HG03039 (cell line): ENCODE data around the gene CTNNBL1.
"Not testable (repeated sequence)": the region's sequence is repeated elsewhere in the genome, so short reads cannot be mapped to it uniquely, and the experiment has no call there.

Source experiments
- ATAC-seq: cut with Tn5 transposase; IDR thresholded peaks from one replicate; pipeline ENCODE4 v1.9.1; 2021; ENCODE audit warnings: mild to moderate bottlenecking, moderate library complexity; ENCODE audit not compliant: unreplicated experiment

Gene CTNNBL1, protein sequence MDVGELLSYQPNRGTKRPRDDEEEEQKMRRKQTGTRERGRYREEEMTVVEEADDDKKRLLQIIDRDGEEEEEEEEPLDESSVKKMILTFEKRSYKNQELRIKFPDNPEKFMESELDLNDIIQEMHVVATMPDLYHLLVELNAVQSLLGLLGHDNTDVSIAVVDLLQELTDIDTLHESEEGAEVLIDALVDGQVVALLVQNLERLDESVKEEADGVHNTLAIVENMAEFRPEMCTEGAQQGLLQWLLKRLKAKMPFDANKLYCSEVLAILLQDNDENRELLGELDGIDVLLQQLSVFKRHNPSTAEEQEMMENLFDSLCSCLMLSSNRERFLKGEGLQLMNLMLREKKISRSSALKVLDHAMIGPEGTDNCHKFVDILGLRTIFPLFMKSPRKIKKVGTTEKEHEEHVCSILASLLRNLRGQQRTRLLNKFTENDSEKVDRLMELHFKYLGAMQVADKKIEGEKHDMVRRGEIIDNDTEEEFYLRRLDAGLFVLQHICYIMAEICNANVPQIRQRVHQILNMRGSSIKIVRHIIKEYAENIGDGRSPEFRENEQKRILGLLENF

GRCh38 chr20:37693635-37694626 is at the start of gene CTNNBL1:
Gene CTNNBL1 (plus strand): TSS chr20:37694030. CDS start chr20:37694123, 93 bp downstream.
- peak; percentile 80 for ATAC-seq

DNA sequence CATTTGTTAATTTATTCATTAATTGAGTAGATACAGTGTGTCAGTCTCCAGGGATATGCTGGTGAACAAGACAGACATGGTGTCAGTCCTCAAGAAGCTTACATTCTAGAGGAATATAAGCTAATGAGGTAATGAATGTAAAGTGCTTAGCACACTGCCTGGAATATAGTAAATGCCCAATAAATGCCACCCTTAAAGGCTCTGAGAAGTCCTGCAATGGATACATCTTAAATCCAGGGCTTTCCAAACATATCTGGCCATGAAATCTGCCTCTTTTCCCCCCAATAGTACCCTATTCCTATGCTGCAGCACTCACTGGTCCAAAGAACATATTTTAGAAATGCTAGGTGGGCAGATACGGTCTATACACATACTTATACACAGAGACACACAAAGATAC is 49.2 kb upstream of the CTNNBL1 start:
- no peak for ATAC-seq

- no peak for ATAC-seq
These were observed 45.9 kb upstream of the CTNNBL1 start for GRCh38 chr20:37647946-37648345.

GRCh38 chr20:37649017-37649416 is 44.8 kb upstream of the CTNNBL1 start:
- no peak for ATAC-seq

- ATAC-seq: no peak
These were observed 44.0 kb upstream of the CTNNBL1 start for GRCh38 chr20:37649676-37650370.

- ATAC-seq: no peak
These were observed 43.2 kb upstream of the CTNNBL1 start for GRCh38 chr20:37650661-37651060.

GRCh38 chr20:37651932-37652331 is 41.9 kb upstream of the CTNNBL1 start:
- ATAC-seq: no peak

- no peak for ATAC-seq
These were observed 36.9 kb upstream of the CTNNBL1 start for GRCh38 chr20:37656945-37657344.

GRCh38 chr20:37657924-37658804 is 35.7 kb upstream of the CTNNBL1 start:
- ATAC-seq: no peak

DNA sequence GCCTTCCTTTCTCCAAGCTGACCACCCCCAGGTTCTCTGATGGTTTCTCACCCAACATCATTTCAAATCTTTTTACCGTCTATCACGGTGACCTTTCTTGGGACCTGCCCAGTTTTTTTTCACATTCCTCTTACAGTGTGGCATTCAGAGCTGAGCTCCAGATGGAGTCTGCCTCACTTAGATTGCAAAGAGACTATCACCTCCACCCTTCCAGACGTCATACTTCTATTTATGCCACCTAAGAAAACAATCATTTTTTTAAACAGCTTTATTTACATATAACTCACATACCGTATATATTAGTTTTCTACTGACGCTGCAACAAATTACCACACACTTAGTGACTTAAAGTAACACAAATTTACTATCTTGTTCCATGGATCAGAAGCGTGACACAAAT is 32.3 kb upstream of the CTNNBL1 start:
- ATAC-seq: no peak

GRCh38 chr20:37662308-37662707 is 31.5 kb upstream of the CTNNBL1 start:
- no peak for ATAC-seq

DNA sequence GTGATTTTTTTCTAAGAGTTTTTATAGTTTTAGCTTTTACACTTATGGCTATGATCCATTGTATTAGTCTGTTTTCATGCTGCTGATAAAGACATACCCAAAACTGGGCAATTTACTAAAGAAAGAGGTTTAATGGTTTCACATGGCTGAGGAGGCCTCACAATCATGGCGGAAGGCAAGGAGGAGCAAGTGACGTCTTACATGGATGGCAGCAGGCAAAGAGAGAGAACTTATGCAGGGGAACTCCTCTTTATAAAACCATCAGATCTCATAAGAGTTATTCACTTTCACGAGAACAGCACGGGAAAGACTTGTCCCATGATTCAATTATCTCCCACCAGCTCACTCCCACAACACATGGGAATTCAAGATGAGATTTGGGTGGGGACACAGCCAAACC is 29.2 kb upstream of the CTNNBL1 start:
- not testable (repeated sequence) for ATAC-seq

DNA sequence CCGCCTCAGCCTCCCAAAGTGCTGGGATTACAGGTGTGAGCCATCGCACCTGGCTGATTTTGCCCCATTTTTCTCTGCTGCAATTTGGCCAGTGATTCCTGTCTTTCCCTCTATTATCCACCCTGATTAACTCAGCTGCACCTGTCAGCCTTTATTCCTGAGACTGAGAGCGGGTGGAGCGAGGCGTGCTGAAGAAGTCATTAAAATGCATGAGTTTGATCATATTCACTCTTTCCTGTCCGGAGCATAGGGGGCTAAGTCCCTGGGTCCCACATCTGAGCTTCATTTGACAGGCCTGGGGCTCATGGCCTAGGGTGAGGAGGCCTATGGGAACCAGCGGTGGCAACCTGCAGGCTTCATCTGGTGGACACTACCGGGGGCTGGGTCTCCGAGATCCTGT is 25.7 kb upstream of the CTNNBL1 start:
- no peak for ATAC-seq

GRCh38 chr20:37669062-37669772 is 24.6 kb upstream of the CTNNBL1 start:
- ATAC-seq: no peak

DNA sequence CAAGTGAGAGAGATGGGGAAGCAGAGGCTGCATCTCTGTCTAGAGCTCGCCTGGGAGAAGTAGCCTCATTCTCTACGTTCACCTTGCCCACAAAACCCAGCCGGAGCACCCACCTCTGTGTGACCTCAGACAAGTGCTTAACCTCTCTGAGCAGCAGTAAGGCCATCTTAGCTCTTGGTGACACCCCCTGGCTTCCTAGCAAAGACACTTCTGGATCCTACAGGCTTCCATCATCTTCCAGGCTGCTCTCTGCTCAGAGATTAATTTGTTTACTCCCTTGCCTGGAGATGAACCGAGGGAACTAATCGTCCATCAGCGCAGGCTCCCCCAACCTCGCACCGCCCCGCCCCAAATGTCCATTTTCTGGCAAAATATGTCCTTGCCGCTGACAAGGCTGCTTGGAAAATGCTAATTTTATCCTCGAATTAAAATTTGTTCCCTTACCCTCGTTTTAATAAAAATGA is 24.0 kb upstream of the CTNNBL1 start:
- no peak for ATAC-seq

GRCh38 chr20:37670351-37670791 is 23.5 kb upstream of the CTNNBL1 start:
- ATAC-seq: no peak

GRCh38 chr20:37672143-37672542 is 21.7 kb upstream of the CTNNBL1 start:
- ATAC-seq: no peak

- no peak for ATAC-seq
These were observed 20.4 kb upstream of the CTNNBL1 start for GRCh38 chr20:37673444-37673843.

GRCh38 chr20:37676440-37676839 is 17.4 kb upstream of the CTNNBL1 start:
- ATAC-seq: no peak
